NT2/D1 (cell line): ENCODE data around the gene OR13C9.

ENCODE experiments used
- YY1 ChIP-seq: IDR thresholded peaks from 2 replicates; pipeline ENCODE4 v1.6.1; 2011; ENCODE audit not compliant: insufficient read length, insufficient read depth
- ZNF274 ChIP-seq: IDR thresholded peaks from 2 replicates; pipeline ENCODE4 v1.6.1; 2011; ENCODE audit warnings: mild to moderate bottlenecking, low read depth, low read length

- TF ChIP-seq YY1 = no peak
- no peak for TF ChIP-seq ZNF274
Measured at GRCh38 chr9:104608336-104608735, 9.7 kb downstream of the OR13C9 start.
